ENCODE data around the gene KPNA1.

GRCh38 chr3:122415104-122415744, 99.5 kb downstream of the KPNA1 start:
- TF ChIP-seq POLR2A (IDR thresholded peaks at IDR 0.05): no peak
- no peak for TF ChIP-seq CTCF (IDR thresholded peaks at IDR 0.05)
- TF ChIP-seq POLR2AphosphoS5 (IDR thresholded peaks at IDR 0.05; ENCODE audit: insufficient read depth in 1 of 2, low read depth in 1 of 2): no peak

Data from vagina (tissue), 2 donors.